OCI-LY1 (cell line): Measurements from ENCODE around the gene MECR.
A peak's percentile ranks its signal among the peaks of the same experiment; 100 is the strongest.
"Not testable (repeated sequence)": the region's sequence is repeated elsewhere in the genome, so short reads cannot be mapped to it uniquely, and the experiment has no call there.

ENCODE experiments used
- H2AFZ ChIP-seq: fragments of 200-600 bp; sonication (generic), shearing (Covaris generic); 2 replicates; pipeline ENCODE4 v1.6.0; 2014; ENCODE audit warnings: antibody characterized with exemption, mild to moderate bottlenecking, low read length
- H3F3A ChIP-seq: fragments of 200-600 bp; sonication (generic), shearing (Covaris generic); 2 replicates; pipeline ENCODE4 v1.6.0; 2014; ENCODE audit warnings: mild to moderate bottlenecking, antibody characterized with exemption, low read length, moderate library complexity; ENCODE audit not compliant: insufficient read depth
- H3K27ac ChIP-seq: fragments of 200-600 bp; sonication (generic); 2 replicates; pipeline ENCODE4 v1.5.1; 2014; ENCODE audit warnings: low read length, mixed run types, mild to moderate bottlenecking, low read depth; ENCODE audit not compliant: poor library complexity, severe bottlenecking
- H3K27me3 ChIP-seq: fragments of 200-600 bp; sonication (generic); 2 replicates; pipeline ENCODE4 v1.6.0; 2014; ENCODE audit warnings: antibody characterized with exemption, mild to moderate bottlenecking, low read length, moderate library complexity; ENCODE audit not compliant: insufficient read depth
- H3K36me3 ChIP-seq: fragments of 200-600 bp; sonication (generic); 2 replicates; pipeline ENCODE4 v1.6.1; 2014; ENCODE audit warnings: mild to moderate bottlenecking, antibody characterized with exemption, low read length, moderate library complexity, mixed read lengths; ENCODE audit not compliant: insufficient read depth
- H3K4me1 ChIP-seq: fragments of 200-600 bp; sonication (generic); 2 replicates; pipeline ENCODE4 v1.5.1; 2014; ENCODE audit warnings: mild to moderate bottlenecking, low read length, moderate library complexity; ENCODE audit not compliant: insufficient read depth, severe bottlenecking
- H3K4me2 ChIP-seq: fragments of 200-600 bp; sonication (generic), shearing (Covaris generic); 2 replicates; pipeline ENCODE4 v1.6.1; 2014; ENCODE audit warnings: low read length
- H3K4me3 ChIP-seq: fragments of 200-600 bp; sonication (generic); 2 replicates; pipeline ENCODE4 v1.5.1; 2014; ENCODE audit warnings: low read length, low read depth, mild to moderate bottlenecking, mixed read lengths; ENCODE audit not compliant: poor library complexity, severe bottlenecking
- H3K79me2 ChIP-seq: fragments of 200-600 bp; shearing (Covaris generic); 2 replicates; pipeline ENCODE4 v1.6.1; 2016; ENCODE audit warnings: mixed run types, low read length, mixed read lengths; ENCODE audit not compliant: insufficient read depth
- H3K9ac ChIP-seq: fragments of 200-600 bp; sonication (generic), shearing (Covaris generic); 2 replicates; pipeline ENCODE4 v1.6.1; 2014; ENCODE audit warnings: mild to moderate bottlenecking, low read length, mixed read lengths
- H3K9me2 ChIP-seq: fragments of 200-600 bp; sonication (generic), shearing (Covaris generic); 2 replicates; pipeline ENCODE4 v1.6.1; 2014; ENCODE audit warnings: low read depth, mild to moderate bottlenecking, low read length, mixed read lengths
- H3K9me3 ChIP-seq: fragments of 200-600 bp; shearing (Covaris generic); 2 replicates; pipeline ENCODE4 v1.6.1; 2014; ENCODE audit warnings: low read length, mixed read lengths
- H4K20me1 ChIP-seq: fragments of 200-600 bp; sonication (generic), shearing (Covaris generic); 2 replicates; pipeline ENCODE4 v1.6.0; 2016; ENCODE audit warnings: mild to moderate bottlenecking, low read length; ENCODE audit not compliant: insufficient read depth
- CTCF ChIP-seq: fragments of 200-600 bp; sonication (generic), shearing (Covaris generic); IDR thresholded peaks from 2 replicates; pipeline ENCODE4 v1.5.1; 2017; ENCODE audit warnings: mild to moderate bottlenecking, antibody characterized with exemption, low read length, moderate library complexity, mixed read lengths
- EZH2 ChIP-seq: fragments of 200-600 bp; sonication (generic), shearing (Covaris generic); IDR thresholded peaks from 2 replicates; pipeline ENCODE4 v1.8.0; 2017; ENCODE audit warnings: borderline replicate concordance, mixed run types, mild to moderate bottlenecking, antibody characterized with exemption, low read length, moderate library complexity, mixed read lengths

The MECR gene

GRCh38 chr1:29237129-29237821, 6.5 kb upstream of the MECR start:
- no peak overlapping the region for H2AFZ ChIP-seq
- no peak overlapping the region for H3K27ac ChIP-seq
- no peaks in the 10 kb centered on the region for H3F3A ChIP-seq
- peak overlapping the region; percentile 81; the same call in 1 of the 2 replicates for H3K4me2 ChIP-seq
- no peaks in the 10 kb centered on the region for H3K36me3 ChIP-seq
- H3K4me1 ChIP-seq = peaks cover 19% of the 10 kb centered on the region
- H4K20me1 ChIP-seq = no peaks in the 10 kb centered on the region
- H3K9me3 ChIP-seq = no peaks in the 10 kb centered on the region
- no peak overlapping the region for H3K9ac ChIP-seq
- H3K79me2 ChIP-seq = no peaks in the 10 kb centered on the region
- no peaks in the 10 kb centered on the region for H3K9me2 ChIP-seq
- no peaks in the 10 kb centered on the region for H3K27me3 ChIP-seq
- peak overlapping the region; percentile 51 for H3K4me3 ChIP-seq
- TF ChIP-seq CTCF (no peak), EZH2 (no peak)

DNA sequence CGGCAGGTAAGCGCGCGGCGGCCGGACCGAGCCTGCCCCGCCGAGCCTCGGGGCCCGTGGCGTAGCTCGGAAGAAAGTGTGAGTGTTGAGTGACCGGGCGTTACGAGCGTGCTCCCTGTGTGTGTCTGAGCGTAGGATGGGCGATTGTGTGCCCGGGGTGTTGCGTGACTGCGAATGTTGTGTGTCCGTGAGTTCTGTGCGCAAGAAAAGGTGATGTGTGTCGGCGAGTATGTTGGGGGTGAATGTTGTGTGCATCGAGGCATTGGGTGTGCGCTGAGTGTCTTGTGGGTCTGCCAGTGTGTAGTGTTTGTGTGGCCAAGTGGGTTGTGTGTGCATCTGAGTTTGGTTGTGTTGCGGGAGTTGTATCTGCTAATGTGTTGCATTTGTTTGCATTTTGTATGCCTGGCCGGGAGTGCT, 6.0 kb upstream of the MECR start:
- no peak overlapping the region for H2AFZ ChIP-seq
- H3K27ac ChIP-seq = no peak overlapping the region
- H3F3A ChIP-seq = no peaks in the 10 kb centered on the region
- H3K9me3 ChIP-seq = no peaks in the 10 kb centered on the region
- peak overlapping the region; percentile 81 for H3K4me2 ChIP-seq
- no peaks in the 10 kb centered on the region for H3K36me3 ChIP-seq
- H3K4me3 ChIP-seq = peak overlapping the region; percentile 51
- no peaks in the 10 kb centered on the region for H3K9me2 ChIP-seq
- TF ChIP-seq CTCF (no peak), EZH2 (no peak)
- H3K27me3 ChIP-seq = no peaks in the 10 kb centered on the region
- H3K4me1 ChIP-seq = peaks cover 19% of the 10 kb centered on the region
- H3K9ac ChIP-seq = no peak overlapping the region; the same call in 1 of the 2 replicates
- H4K20me1 ChIP-seq = no peaks in the 10 kb centered on the region
- no peaks in the 10 kb centered on the region for H3K79me2 ChIP-seq

DNA sequence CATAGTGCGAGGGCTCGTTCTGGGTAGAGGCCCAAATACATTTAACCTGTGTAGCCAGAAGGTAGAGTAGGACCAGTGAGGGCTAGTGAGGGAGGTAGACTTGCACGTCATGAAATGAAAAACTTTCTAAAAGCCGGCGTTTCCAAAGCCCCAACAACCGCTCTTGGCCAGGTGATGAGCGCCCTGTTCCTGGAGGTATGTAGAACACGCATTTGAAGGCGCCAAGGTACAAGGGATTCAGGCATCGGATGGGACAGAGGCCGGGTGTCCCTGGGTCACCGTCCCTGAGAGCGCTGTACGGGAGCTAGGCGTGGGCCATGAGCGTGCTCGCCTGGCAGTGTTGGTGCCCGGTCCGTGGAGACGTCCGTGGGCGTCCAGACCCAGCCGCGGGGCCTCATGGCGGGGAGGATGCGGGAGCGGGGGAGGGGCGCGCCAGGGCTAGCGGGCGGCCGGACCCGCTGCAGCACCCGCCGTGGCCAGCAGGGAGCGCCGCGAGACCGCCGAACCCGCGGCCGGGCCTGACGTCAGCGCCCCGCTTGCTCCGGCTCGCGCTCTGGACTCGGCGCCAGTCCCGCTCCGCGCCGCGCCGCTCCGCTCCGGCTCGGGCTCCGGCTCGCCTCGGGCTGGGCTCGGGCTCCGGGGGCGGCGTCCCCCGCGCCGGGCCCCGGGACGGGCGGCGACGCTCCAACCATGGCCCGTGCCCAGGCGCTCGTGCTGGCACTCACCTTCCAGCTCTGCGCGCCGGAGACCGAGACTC, 5.4 kb upstream of the MECR start, which contains the start of gene PTPRU:
Gene PTPRU (plus strand): TSS at position 568 of the 757 bp plus-strand sequence. CDS start 123 bp downstream, at position 691.
- TF ChIP-seq CTCF (peak; percentile 57), EZH2 (no peak)
- Histone ChIP-seq H4K20me1 (no peaks in the 10 kb centered on the region), H2AFZ (no peak within 1 kb of the TSS), H3K79me2 (no peaks in the 10 kb centered on the region), H3F3A (no peaks in the 10 kb centered on the region), H3K9ac (peak within 1 kb of the TSS; percentile 23; the same call in 1 of the 2 replicates), H3K4me1 (peaks cover 22% of the 10 kb centered on the region), H3K27me3 (no peaks in the 10 kb centered on the region), H3K9me2 (no peaks in the 10 kb centered on the region), H3K4me3 (peak within 1 kb of the TSS; percentile 51), H3K36me3 (no peaks in the 10 kb centered on the region), H3K9me3 (no peaks in the 10 kb centered on the region), H3K4me2 (peak within 1 kb of the TSS; percentile 81), H3K27ac (no peak within 1 kb of the TSS)

- not testable (repeated sequence) for H4K20me1 ChIP-seq, H3K79me2 ChIP-seq, H3K9me3 ChIP-seq, H3K4me2 ChIP-seq, H2AFZ ChIP-seq, H3K9me2 ChIP-seq, H3K9ac ChIP-seq, H3F3A ChIP-seq, H3K36me3 ChIP-seq, H3K4me3 ChIP-seq, H3K27ac ChIP-seq, H3K27me3 ChIP-seq
- peaks cover 29% of the 10 kb centered on the region for H3K4me1 ChIP-seq
Measured at GRCh38 chr1:29234881-29235280, 4.1 kb upstream of the MECR start.
